Measurements from ENCODE around the gene NT5DC2.
"Not testable (repeated sequence)": the region's sequence is repeated elsewhere in the genome, so short reads cannot be mapped to it uniquely, and the experiment has no call there.

- TF ChIP-seq, protein P1, sequence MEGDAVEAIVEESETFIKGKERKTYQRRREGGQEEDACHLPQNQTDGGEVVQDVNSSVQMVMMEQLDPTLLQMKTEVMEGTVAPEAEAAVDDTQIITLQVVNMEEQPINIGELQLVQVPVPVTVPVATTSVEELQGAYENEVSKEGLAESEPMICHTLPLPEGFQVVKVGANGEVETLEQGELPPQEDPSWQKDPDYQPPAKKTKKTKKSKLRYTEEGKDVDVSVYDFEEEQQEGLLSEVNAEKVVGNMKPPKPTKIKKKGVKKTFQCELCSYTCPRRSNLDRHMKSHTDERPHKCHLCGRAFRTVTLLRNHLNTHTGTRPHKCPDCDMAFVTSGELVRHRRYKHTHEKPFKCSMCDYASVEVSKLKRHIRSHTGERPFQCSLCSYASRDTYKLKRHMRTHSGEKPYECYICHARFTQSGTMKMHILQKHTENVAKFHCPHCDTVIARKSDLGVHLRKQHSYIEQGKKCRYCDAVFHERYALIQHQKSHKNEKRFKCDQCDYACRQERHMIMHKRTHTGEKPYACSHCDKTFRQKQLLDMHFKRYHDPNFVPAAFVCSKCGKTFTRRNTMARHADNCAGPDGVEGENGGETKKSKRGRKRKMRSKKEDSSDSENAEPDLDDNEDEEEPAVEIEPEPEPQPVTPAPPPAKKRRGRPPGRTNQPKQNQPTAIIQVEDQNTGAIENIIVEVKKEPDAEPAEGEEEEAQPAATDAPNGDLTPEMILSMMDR (IDR thresholded peaks at IDR 0.05), result not testable (repeated sequence)
- not testable (repeated sequence) for TF ChIP-seq POLR2AphosphoS5, EP300, POLR2A (IDR thresholded peaks at IDR 0.05)
Observed at GRCh38 chr3:52526671-52527038, 7.0 kb downstream of the NT5DC2 start.
